H9 (cell line): Measurements from ENCODE around the gene LRPPRC. TPM values are rescaled to one million over a fixed set of nuclear protein-coding genes. Genes with fewer than 3 reads are reported as not detected.

Experiments used
- DNase-seq: peaks from one replicate; pipeline ENCODE4 v3.0.0-alpha.2; 2017
- H2AFZ ChIP-seq: one replicate; pipeline ENCODE4 v1.6.1; 2013; ENCODE audit warnings: mild to moderate bottlenecking, low read length, control low read depth, moderate library complexity
- H2AK5ac ChIP-seq: 2 replicates; pipeline ENCODE4 v1.6.1; 2013; ENCODE audit warnings: low read length, control low read depth, mixed read lengths; ENCODE audit not compliant: insufficient read length
- H2BK120ac ChIP-seq: one replicate; pipeline ENCODE4 v1.6.1; 2013; ENCODE audit warnings: low read depth, mild to moderate bottlenecking, low read length, control low read depth, inconsistent platforms; ENCODE audit not compliant: poor library complexity, severe bottlenecking
- H2BK12ac ChIP-seq: 2 replicates; pipeline ENCODE4 v1.6.1; 2013; ENCODE audit warnings: low read length, control low read depth, mixed read lengths, low read depth; ENCODE audit not compliant: insufficient read length
- H2BK15ac ChIP-seq: 2 replicates; pipeline ENCODE4 v1.6.1; 2013; ENCODE audit warnings: low read depth, low read length, control low read depth
- H2BK20ac ChIP-seq: one replicate; pipeline ENCODE4 v1.6.1; 2013; ENCODE audit warnings: low read depth, mild to moderate bottlenecking, low read length, control low read depth, inconsistent platforms; ENCODE audit not compliant: poor library complexity, severe bottlenecking
- H2BK5ac ChIP-seq: 2 replicates; pipeline ENCODE4 v1.6.1; 2013; ENCODE audit warnings: low read length, control low read depth, mixed read lengths; ENCODE audit not compliant: insufficient read length
- H3K14ac ChIP-seq: 2 replicates; pipeline ENCODE4 v1.6.1; 2013; ENCODE audit warnings: low read length, control low read depth; ENCODE audit not compliant: insufficient read depth
- H3K18ac ChIP-seq: 2 replicates; pipeline ENCODE4 v1.6.1; 2013; ENCODE audit warnings: low read depth, mild to moderate bottlenecking, mixed read lengths, low read length, control low read depth; ENCODE audit not compliant: insufficient read length
- H3K23ac ChIP-seq: 2 replicates; pipeline ENCODE4 v1.6.1; 2013; ENCODE audit warnings: low read length, control low read depth, mixed read lengths, low read depth; ENCODE audit not compliant: insufficient read length
- H3K23me2 ChIP-seq: 2 replicates; pipeline ENCODE4 v1.6.1; 2013; ENCODE audit warnings: low read depth, mild to moderate bottlenecking, mixed read lengths, low read length, control low read depth; ENCODE audit not compliant: insufficient read length, poor library complexity, severe bottlenecking
- H3K27ac ChIP-seq: 2 replicates; pipeline ENCODE4 v1.5.1; 2013; ENCODE audit warnings: low read length, control low read depth, mixed read lengths, low read depth; ENCODE audit not compliant: insufficient read length
- H3K27me3 ChIP-seq: 2 replicates; pipeline ENCODE4 v1.6.1; 2013; ENCODE audit warnings: low read length, control low read depth, inconsistent platforms; ENCODE audit not compliant: insufficient read depth
- H3K4ac ChIP-seq: 2 replicates; pipeline ENCODE4 v1.6.1; 2013; ENCODE audit warnings: low read depth, mild to moderate bottlenecking, control low read depth, inconsistent platforms, low read length, moderate library complexity
- H3K4me1 ChIP-seq: 2 replicates; pipeline ENCODE4 v1.6.1; 2013; ENCODE audit warnings: low read length, control low read depth, inconsistent platforms; ENCODE audit not compliant: insufficient read depth
- H3K4me2 ChIP-seq: 2 replicates; pipeline ENCODE4 v1.6.1; 2013; ENCODE audit warnings: low read length, control low read depth, mixed read lengths; ENCODE audit not compliant: insufficient read length, insufficient read depth
- H3K56ac ChIP-seq: 2 replicates; pipeline ENCODE4 v1.6.1; 2013; ENCODE audit warnings: low read depth, mild to moderate bottlenecking, mixed read lengths, low read length, control low read depth; ENCODE audit not compliant: insufficient read length
- H3K79me1 ChIP-seq: 2 replicates; pipeline ENCODE4 v1.6.1; 2013; ENCODE audit warnings: low read depth, mild to moderate bottlenecking, moderate library complexity, low read length, control low read depth, inconsistent platforms; ENCODE audit not compliant: insufficient read depth, poor library complexity, severe bottlenecking
- H3K79me2 ChIP-seq: 2 replicates; pipeline ENCODE4 v1.6.1; 2013; ENCODE audit warnings: low read length, control low read depth, inconsistent platforms; ENCODE audit not compliant: insufficient read depth
- H3K9ac ChIP-seq: 2 replicates; pipeline ENCODE4 v1.6.1; 2013; ENCODE audit warnings: low read length, control low read depth, mixed read lengths; ENCODE audit not compliant: insufficient read length; ENCODE audit errors: extremely low read depth
- H3K9me3 ChIP-seq: one replicate; pipeline ENCODE4 v1.6.1; 2013; ENCODE audit warnings: low read depth, low read length, inconsistent platforms; ENCODE audit not compliant: control insufficient read depth
- H3T11ph ChIP-seq: one replicate; pipeline ENCODE4 v1.6.1; 2013; ENCODE audit warnings: mild to moderate bottlenecking, low read length, control low read depth, inconsistent platforms
- H4K20me1 ChIP-seq: one replicate; pipeline ENCODE4 v1.6.1; 2013; ENCODE audit not compliant: control insufficient read depth, insufficient read length, insufficient read depth
- H4K5ac ChIP-seq: 2 replicates; pipeline ENCODE4 v1.6.1; 2013; ENCODE audit warnings: low read depth, mild to moderate bottlenecking, mixed read lengths, low read length, control low read depth; ENCODE audit not compliant: insufficient read length
- H4K8ac ChIP-seq: replicated peaks from 2 replicates; pipeline ENCODE4 v1.6.1; 2013; ENCODE audit warnings: low read length, control low read depth, mixed read lengths, low read depth; ENCODE audit not compliant: insufficient read length
- H4K91ac ChIP-seq: 2 replicates; pipeline ENCODE4 v1.6.1; 2013; ENCODE audit warnings: low read depth, mild to moderate bottlenecking, moderate library complexity, mixed read lengths, low read length, control low read depth; ENCODE audit not compliant: insufficient read length
- H3K27ac Mint-ChIP-seq, 3 experiments: 2 replicates in 2 of 3; 3 replicates in 1 of 3; pipeline ENCODE4 v1.8.0; 2020 to 2021; ENCODE audit warnings: mixed read lengths in 3 of 3, mild to moderate bottlenecking in 1 of 3, moderate library complexity in 1 of 3
- H3K27me3 Mint-ChIP-seq: 2 replicates; pipeline ENCODE4 v1.8.0; 2021; ENCODE audit warnings: low read depth, mild to moderate bottlenecking, moderate library complexity, mixed read lengths
- H3K36me3 Mint-ChIP-seq, 3 experiments: 2 replicates in 2 of 3; 3 replicates in 1 of 3; pipeline ENCODE4 v1.8.0; 2020 to 2021; ENCODE audit warnings: low read depth in 3 of 3, mixed read lengths in 3 of 3; ENCODE audit not compliant: insufficient read depth in 1 of 3
- H3K4me1 Mint-ChIP-seq, 2 experiments: 2 replicates each; pipeline ENCODE4 v1.8.0; 2020; ENCODE audit warnings: mixed read lengths in 2 of 2
- H3K4me3 Mint-ChIP-seq, 2 experiments: 2 replicates in 1 of 2; 3 replicates in 1 of 2; pipeline ENCODE4 v1.8.0; 2020 to 2021; ENCODE audit warnings: mild to moderate bottlenecking in 2 of 2, mixed read lengths in 2 of 2, moderate library complexity in 1 of 2
- H3K9me3 Mint-ChIP-seq, 2 experiments: 2 replicates in 1 of 2; 3 replicates in 1 of 2; pipeline ENCODE4 v1.8.0; 2020; ENCODE audit warnings: mild to moderate bottlenecking in 2 of 2, mixed read lengths in 2 of 2, moderate library complexity in 1 of 2
- CTCF ChIP-seq: fragments of 200-600 bp; sonication (generic); conservative IDR thresholded peaks from 3 replicates; pipeline ENCODE4 v1.8.0; 2021; ENCODE audit warnings: antibody characterized with exemption, mild to moderate bottlenecking
- WGBS: extraction: QIAGEN DNeasy Blood & Tissue Kit; methylation state at CpG from one replicate; pipeline ENCODE4 v1.1.7; 2013; ENCODE audit warnings: missing lambda C conversion rate, low lambda C conversion rate, mixed read lengths; ENCODE audit not compliant: insufficient read length; ENCODE audit errors: extremely low coverage; 5-methylcytosine and 5-hydroxymethylcytosine counted together
- total RNA-seq: library from RNA; stranded (reverse); gene quantifications from 2 replicates; pipeline ENCODE4 v1.2.1, GENCODE V29; 2021

Gene LRPPRC
- total RNA-seq, 1 experiment from 2014 or later, result 182 TPM

- Histone ChIP-seq H2BK15ac (no peak overlapping the region), H3K79me2 (peaks cover 32% of the 10 kb centered on the region; the same call in 1 of the 2 replicates), H3T11ph (no peak overlapping the region), H3K4ac (no peak overlapping the region), H3K27me3 (no peaks in the 10 kb centered on the region), H3K27ac (no peak overlapping the region), H4K8ac (no peak overlapping the region), H3K14ac (no peak overlapping the region), H4K91ac (no peak overlapping the region), H2BK5ac (no peak overlapping the region), H3K4me2 (no peak overlapping the region), H3K23ac (no peak overlapping the region), H2BK12ac (no peak overlapping the region), H2AFZ (no peak overlapping the region), H3K18ac (no peak overlapping the region), H4K5ac (no peak overlapping the region), H2BK120ac (no peak overlapping the region), H3K23me2 (no peaks in the 10 kb centered on the region), H3K9me3 (no peaks in the 10 kb centered on the region), H3K79me1 (peaks cover 5% of the 10 kb centered on the region), H4K20me1 (no peaks in the 10 kb centered on the region), H3K56ac (no peak overlapping the region), H2BK20ac (no peak overlapping the region), H3K9ac (no peak overlapping the region), H3K4me1 (no peaks in the 10 kb centered on the region; the same call in 1 of the 2 replicates), H2AK5ac (no peak overlapping the region)
- no peak overlapping the region for H3K4me3 Mint-ChIP-seq
- no peaks in the 10 kb centered on the region for H3K9me3 Mint-ChIP-seq
- peak overlapping the region; percentile 5 to 50 (median 37); a peak in 5 of 7 replicates for H3K27ac Mint-ChIP-seq
- peaks cover 20 to 63% (median 54%) of the 10 kb centered on the region in 3 experiments for H3K36me3 Mint-ChIP-seq
- H3K4me1 Mint-ChIP-seq, result peaks cover 14 to 15% of the 10 kb centered on the region in 2 experiments
- TF ChIP-seq CTCF, result no peak
- no CpG with 5 or more reads among the region's 3 CpGs for WGBS
- no peak for DNase-seq
- H3K27me3 Mint-ChIP-seq, result no peaks in the 10 kb centered on the region
These were observed 10.4 kb downstream of the LRPPRC start for GRCh38 chr2:43985359-43985758.
